ENCODE data around the gene PLA2G4F.

PLA2G4F gene

GRCh38 chr15:42163947-42164550 lies 7.6 kb upstream of the PLA2G4F start:
- DNase-seq (ENCODE audit: low read depth), result no peak

GRCh38 chr15:42163291-42163690 lies 6.9 kb upstream of the PLA2G4F start:
- no peak for DNase-seq (ENCODE audit: low read depth)

- no peak for DNase-seq (ENCODE audit: low read depth)
Observed at GRCh38 chr15:42160136-42160535, 3.7 kb upstream of the PLA2G4F start.

GRCh38 chr15:42159381-42160015 lies 3.1 kb upstream of the PLA2G4F start:
- no peak for DNase-seq (ENCODE audit: low read depth)

GRCh38 chr15:42158941-42159340 lies 2.5 kb upstream of the PLA2G4F start:
- DNase-seq (ENCODE audit: low read depth), result no peak

GRCh38 chr15:42157981-42158765 lies 1.7 kb upstream of the PLA2G4F start:
- peak; percentile 75 for DNase-seq (ENCODE audit: low read depth)

GRCh38 chr15:42157381-42157780 lies 945 bp upstream of the PLA2G4F start:
- no peak for DNase-seq (ENCODE audit: low read depth)

GRCh38 chr15:42155546-42156242 lies 742 bp downstream of the PLA2G4F start:
- peak; percentile 10 for DNase-seq (ENCODE audit: low read depth)

- DNase-seq (ENCODE audit: low read depth), result no peak
Observed at GRCh38 chr15:42154956-42155355, 1.5 kb downstream of the PLA2G4F start.

- DNase-seq (ENCODE audit: low read depth), result no peak
Observed at GRCh38 chr15:42154212-42154941, 2.1 kb downstream of the PLA2G4F start.

GRCh38 chr15:42153874-42154211 lies 2.6 kb downstream of the PLA2G4F start:
- DNase-seq (ENCODE audit: low read depth), result no peak

- DNase-seq (ENCODE audit: low read depth), result no peak
Observed at GRCh38 chr15:42152921-42153698, 3.3 kb downstream of the PLA2G4F start.

- no peak for DNase-seq (ENCODE audit: low read depth)
Observed at GRCh38 chr15:42152196-42152920, 4.1 kb downstream of the PLA2G4F start.

GRCh38 chr15:42151736-42152135 lies 4.7 kb downstream of the PLA2G4F start:
- no peak for DNase-seq (ENCODE audit: low read depth)

- DNase-seq (ENCODE audit: low read depth), result no peak
Observed at GRCh38 chr15:42151141-42151561, 5.3 kb downstream of the PLA2G4F start.

- no peak for DNase-seq (ENCODE audit: low read depth)
Observed at GRCh38 chr15:42150219-42150970, 6.0 kb downstream of the PLA2G4F start.

GRCh38 chr15:42149493-42150218 lies 6.8 kb downstream of the PLA2G4F start:
- DNase-seq (ENCODE audit: low read depth), result no peak

- no peak for DNase-seq (ENCODE audit: low read depth)
Observed at GRCh38 chr15:42148808-42149492, 7.5 kb downstream of the PLA2G4F start.

- DNase-seq (ENCODE audit: low read depth), result no peak
Observed at GRCh38 chr15:42147431-42147735, 9.1 kb downstream of the PLA2G4F start.
